ENCODE data around the gene ZNF653. TPM values are rescaled to one million over a fixed set of nuclear protein-coding genes. Genes with fewer than 3 reads are reported as not detected.
"Not testable (repeated sequence)": the region's sequence is repeated elsewhere in the genome, so short reads cannot be mapped to it uniquely, and the experiment has no call there.

Gene ZNF653
- total RNA-seq, 1 donor from 2014 or later = 12.5 TPM

DNA sequence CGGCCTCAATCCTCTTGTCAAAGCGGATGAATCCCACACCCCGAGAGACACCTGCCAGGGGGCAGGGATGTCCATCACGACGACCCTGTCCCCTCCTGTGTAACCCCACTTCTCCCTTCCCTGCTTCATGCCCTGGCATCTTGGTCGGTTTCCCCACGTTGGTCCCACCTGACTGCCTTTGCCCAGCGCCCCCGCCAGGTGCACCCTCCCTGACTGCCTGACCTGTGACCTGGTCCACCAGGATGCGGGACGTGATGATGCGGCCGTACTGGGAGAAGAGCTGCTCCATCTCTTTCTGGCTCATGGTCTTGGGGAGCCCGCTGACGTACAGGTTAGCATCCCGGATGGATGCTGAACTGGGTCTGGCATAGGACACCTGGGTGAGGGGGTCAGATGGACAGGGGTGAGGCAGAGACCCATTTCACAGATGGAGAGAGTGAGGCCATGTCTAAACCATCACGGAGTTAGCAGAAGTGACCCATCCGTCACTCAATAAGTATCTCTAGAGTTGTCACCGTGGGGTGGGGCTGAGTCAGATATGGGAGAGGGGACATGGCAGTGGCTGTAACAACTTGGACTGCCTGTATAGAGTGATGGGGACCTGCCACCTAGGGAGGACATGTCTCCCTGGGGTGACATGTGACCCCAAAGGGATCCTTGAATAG is 47.3 kb downstream of the ZNF653 start:
- H3K36me3 ChIP-seq = no peaks in the 10 kb centered on the region
- TF ChIP-seq CTCF (IDR thresholded peaks at IDR 0.05) = no peak
- TF ChIP-seq POLR2A (IDR thresholded peaks at IDR 0.05) = no peak
- TF ChIP-seq POLR2AphosphoS5 (IDR thresholded peaks at IDR 0.05; ENCODE audit: insufficient read depth in 1 of 2, low read depth in 1 of 2) = no peak
- H3K9me3 ChIP-seq = no peaks in the 10 kb centered on the region
- intact Hi-C loops (cut with DNase I) = loop anchor here (10.0 kb wide), 1 partner anchor 164 kb away; the partner anchor contains the start of gene TSPAN16
- H3K4me3 ChIP-seq = no peak overlapping the region
- no peaks in the 10 kb centered on the region for H3K27me3 ChIP-seq
- DNase-seq (ENCODE audit: extremely low spot score in 2 of 2) = no peak
- no peaks in the 10 kb centered on the region for H3K4me1 ChIP-seq
- H3K27ac ChIP-seq = no peak overlapping the region

DNA sequence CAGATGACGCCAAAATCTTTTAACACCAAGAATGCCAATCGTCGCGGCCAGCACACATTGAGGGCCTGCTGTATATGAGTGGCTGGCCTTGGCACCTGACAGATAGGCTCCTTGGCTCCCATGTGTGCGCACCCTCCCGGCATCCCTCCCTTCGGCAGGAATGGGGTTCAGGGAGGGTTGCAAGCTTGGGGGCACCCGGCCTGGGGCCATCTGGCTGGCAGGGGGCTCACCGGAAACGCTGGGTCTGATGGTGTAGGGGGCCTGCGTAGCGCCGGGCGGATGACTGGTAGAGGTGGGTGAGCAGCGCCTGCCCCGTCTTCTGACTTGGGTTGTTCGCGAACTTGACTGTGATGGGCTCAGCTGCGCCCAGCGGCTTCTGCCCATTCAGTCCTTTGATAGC is 47.8 kb downstream of the ZNF653 start:
- no peaks in the 10 kb centered on the region for H3K27me3 ChIP-seq
- H3K4me1 ChIP-seq = no peaks in the 10 kb centered on the region
- no peaks in the 10 kb centered on the region for H3K36me3 ChIP-seq
- H3K27ac ChIP-seq = no peak overlapping the region
- H3K9me3 ChIP-seq = no peaks in the 10 kb centered on the region
- DNase-seq (ENCODE audit: extremely low spot score in 2 of 2) = no peak
- intact Hi-C loops (cut with DNase I) = loop anchor here (10.0 kb wide), 1 partner anchor 163 kb away; the partner anchor contains the start of gene TSPAN16
- TF ChIP-seq POLR2AphosphoS5 (IDR thresholded peaks at IDR 0.05; ENCODE audit: insufficient read depth in 1 of 2, low read depth in 1 of 2) (no peak), CTCF (IDR thresholded peaks at IDR 0.05) (no peak), POLR2A (IDR thresholded peaks at IDR 0.05) (no peak)
- no peak overlapping the region for H3K4me3 ChIP-seq

GRCh38 chr19:11457115-11457514 is 48.5 kb downstream of the ZNF653 start:
- no peak overlapping the region for H3K27ac ChIP-seq
- no peak for DNase-seq (ENCODE audit: extremely low spot score in 2 of 2)
- intact Hi-C loops (cut with DNase I) = loop anchor here (10.0 kb wide), 1 partner anchor 162 kb away; the partner anchor contains the start of gene TSPAN16
- H3K36me3 ChIP-seq = no peaks in the 10 kb centered on the region
- TF ChIP-seq POLR2AphosphoS5 (IDR thresholded peaks at IDR 0.05; ENCODE audit: insufficient read depth in 1 of 2, low read depth in 1 of 2) = no peak
- no peak for TF ChIP-seq CTCF (IDR thresholded peaks at IDR 0.05)
- no peak for TF ChIP-seq POLR2A (IDR thresholded peaks at IDR 0.05)
- H3K9me3 ChIP-seq = no peaks in the 10 kb centered on the region
- H3K4me1 ChIP-seq = no peaks in the 10 kb centered on the region
- no peaks in the 10 kb centered on the region for H3K27me3 ChIP-seq
- H3K4me3 ChIP-seq = no peak overlapping the region

DNA sequence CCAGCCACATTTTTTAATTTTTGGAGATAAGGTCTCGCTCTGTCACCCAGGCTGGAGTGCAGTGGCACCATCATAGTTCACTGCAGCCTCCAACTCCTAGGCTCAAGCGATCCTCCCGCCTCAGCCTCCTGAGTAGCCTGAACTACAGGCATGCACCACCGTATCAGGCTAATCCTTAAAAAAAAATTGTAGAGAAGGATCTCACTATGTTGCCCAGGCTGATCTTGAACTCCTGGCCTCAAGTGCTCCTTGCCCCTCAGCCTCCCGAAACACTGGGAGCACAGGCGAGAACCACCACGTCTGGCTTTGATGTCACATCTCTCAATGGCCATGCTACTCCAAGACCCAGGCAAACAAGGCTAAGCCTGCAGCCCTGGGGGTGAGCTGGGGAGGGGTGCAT is 49.0 kb downstream of the ZNF653 start:
- TF ChIP-seq POLR2A (IDR thresholded peaks at IDR 0.05) = no peak
- no peak for TF ChIP-seq POLR2AphosphoS5 (IDR thresholded peaks at IDR 0.05; ENCODE audit: insufficient read depth in 1 of 2, low read depth in 1 of 2)
- H3K27me3 ChIP-seq = no peaks in the 10 kb centered on the region

GRCh38 chr19:11455233-11455554 is 50.4 kb downstream of the ZNF653 start:
- not testable (repeated sequence) for H3K27me3 ChIP-seq, H3K4me1 ChIP-seq

More for the DNA sequence above, 49.0 kb downstream of the ZNF653 start:
- H3K4me1 ChIP-seq = no peaks in the 10 kb centered on the region
- no peak overlapping the region for H3K4me3 ChIP-seq
- intact Hi-C loops (cut with DNase I) = loop anchor here (10.0 kb wide), 1 partner anchor 162 kb away; the partner anchor contains the start of gene TSPAN16
- H3K36me3 ChIP-seq = no peaks in the 10 kb centered on the region
- no peak for DNase-seq (ENCODE audit: extremely low spot score in 2 of 2)
- no peaks in the 10 kb centered on the region for H3K9me3 ChIP-seq
- no peak overlapping the region for H3K27ac ChIP-seq

More at GRCh38 chr19:11455233-11455554, 50.4 kb downstream of the ZNF653 start:
- not testable (repeated sequence) for H3K4me3 ChIP-seq; H3K27ac ChIP-seq; H3K36me3 ChIP-seq; DNase-seq (ENCODE audit: extremely low spot score in 2 of 2); H3K9me3 ChIP-seq
- intact Hi-C loops (cut with DNase I) = loop anchor here (10.0 kb wide), 1 partner anchor 160 kb away; the partner anchor contains the start of gene TSPAN16
